ENCODE measurements around the gene C16orf86. TPM values are rescaled to one million over a fixed set of nuclear protein-coding genes. Genes with fewer than 3 reads are reported as not detected.

C16orf86 gene
- total and polyA plus RNA-seq, 2 donors (not counting 1 experiment from before 2014, with no cell fraction given) = 0.73 to 9.2 TPM

GRCh38 chr16:67672306-67672705 is 5.7 kb downstream of the C16orf86 start:
- no peak overlapping the region for H3K4me3 ChIP-seq (replicated peaks in 1 of 4; ENCODE audit: control extremely low read depth in 1 of 4, insufficient read depth in 1 of 4, low read depth in 3 of 4, low read length in 4 of 4)
- no peak overlapping the region for H3K4me2 ChIP-seq (ENCODE audit: extremely low read depth, insufficient read depth, low read length)
- DNase-seq (ENCODE audit: low read depth in 2 of 2) = no peak
- no peak overlapping the region for H3K27ac ChIP-seq (ENCODE audit: insufficient read depth, low read length)
- H3K36me3 ChIP-seq (ENCODE audit: control insufficient read depth, insufficient read depth, low read length) = peaks cover 2% of the 10 kb centered on the region
- H3K9me3 ChIP-seq (ENCODE audit: control insufficient read depth, insufficient read depth, low read depth, low read length) = no peaks in the 10 kb centered on the region
- no peaks in the 10 kb centered on the region for H3K79me2 ChIP-seq (ENCODE audit: control insufficient read depth, insufficient read depth, low read length)
- TF ChIP-seq EZH2 (IDR thresholded peaks at IDR 0.05; ENCODE audit: low read length, missing control alignments) = no peak
- TF ChIP-seq, protein P1, sequence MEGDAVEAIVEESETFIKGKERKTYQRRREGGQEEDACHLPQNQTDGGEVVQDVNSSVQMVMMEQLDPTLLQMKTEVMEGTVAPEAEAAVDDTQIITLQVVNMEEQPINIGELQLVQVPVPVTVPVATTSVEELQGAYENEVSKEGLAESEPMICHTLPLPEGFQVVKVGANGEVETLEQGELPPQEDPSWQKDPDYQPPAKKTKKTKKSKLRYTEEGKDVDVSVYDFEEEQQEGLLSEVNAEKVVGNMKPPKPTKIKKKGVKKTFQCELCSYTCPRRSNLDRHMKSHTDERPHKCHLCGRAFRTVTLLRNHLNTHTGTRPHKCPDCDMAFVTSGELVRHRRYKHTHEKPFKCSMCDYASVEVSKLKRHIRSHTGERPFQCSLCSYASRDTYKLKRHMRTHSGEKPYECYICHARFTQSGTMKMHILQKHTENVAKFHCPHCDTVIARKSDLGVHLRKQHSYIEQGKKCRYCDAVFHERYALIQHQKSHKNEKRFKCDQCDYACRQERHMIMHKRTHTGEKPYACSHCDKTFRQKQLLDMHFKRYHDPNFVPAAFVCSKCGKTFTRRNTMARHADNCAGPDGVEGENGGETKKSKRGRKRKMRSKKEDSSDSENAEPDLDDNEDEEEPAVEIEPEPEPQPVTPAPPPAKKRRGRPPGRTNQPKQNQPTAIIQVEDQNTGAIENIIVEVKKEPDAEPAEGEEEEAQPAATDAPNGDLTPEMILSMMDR (conservative IDR thresholded peaks at IDR 0.05 in 1 of 2, IDR thresholded peaks at IDR 0.05 in 1 of 2; ENCODE audit: low read depth in 1 of 2, low read length in 2 of 2) = no peak
- H3K4me1 ChIP-seq (ENCODE audit: control insufficient read depth, extremely low read depth, insufficient read depth, low read length) = peaks cover 9% of the 10 kb centered on the region
- no peaks in the 10 kb centered on the region for H3K27me3 ChIP-seq (ENCODE audit: control insufficient read depth, insufficient read depth, low read length)
- no peak overlapping the region for H3K9ac ChIP-seq (ENCODE audit: insufficient read depth, low read length)
- no peaks in the 10 kb centered on the region for H4K20me1 ChIP-seq (ENCODE audit: control insufficient read depth, extremely low read depth, insufficient read depth, low read length)
- no peak overlapping the region for H2AFZ ChIP-seq (ENCODE audit: low read length)

DNA sequence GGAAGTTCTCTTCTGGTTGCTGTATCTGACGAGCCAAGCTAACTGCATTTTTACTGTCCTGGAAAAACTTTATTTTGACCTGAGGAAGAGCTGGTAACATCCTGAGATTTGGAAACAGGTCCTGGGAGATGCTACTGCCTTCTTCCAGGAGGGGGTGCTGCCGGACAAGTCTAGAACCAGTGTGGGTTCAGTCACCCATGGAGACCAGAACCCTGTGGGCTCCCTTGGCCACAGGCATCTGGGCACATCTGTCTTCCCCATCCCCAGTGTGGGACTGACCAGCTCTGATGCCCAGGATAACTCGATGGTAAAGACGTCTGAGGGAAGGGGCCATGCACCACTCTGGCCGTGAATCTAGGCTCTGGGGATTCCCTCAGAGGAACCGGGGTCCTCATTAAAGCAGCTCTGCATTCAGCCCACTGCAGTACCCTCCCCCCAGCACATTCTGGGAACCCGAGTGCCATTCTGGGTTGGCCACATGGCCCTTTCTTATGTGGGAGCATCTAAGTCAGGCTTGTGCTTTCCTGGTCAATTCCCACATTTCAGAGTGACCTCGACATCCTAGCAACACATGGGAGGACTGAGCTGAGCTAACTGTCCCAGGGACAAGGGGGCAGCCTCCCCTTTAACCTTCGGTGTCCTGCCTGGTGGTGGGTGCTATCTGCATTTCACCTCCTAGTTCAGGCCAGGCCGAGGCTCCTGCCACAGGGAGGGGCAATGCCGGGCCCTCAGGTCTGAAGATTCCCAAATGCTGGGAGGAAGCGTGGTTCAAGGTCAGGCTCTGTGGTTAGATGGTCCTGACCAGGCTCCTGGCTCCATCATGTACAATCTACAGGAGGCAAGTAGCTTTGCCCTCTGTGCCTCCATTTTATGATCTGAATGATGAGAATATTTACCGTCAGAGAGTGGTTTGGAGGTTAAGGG is 6.4 kb downstream of the C16orf86 start:
- Histone ChIP-seq H3K9ac (ENCODE audit: insufficient read depth, low read length) (no peak overlapping the region), H3K9me3 (ENCODE audit: control insufficient read depth, insufficient read depth, low read depth, low read length) (no peaks in the 10 kb centered on the region), H2AFZ (ENCODE audit: low read length) (no peak overlapping the region), H3K4me2 (ENCODE audit: extremely low read depth, insufficient read depth, low read length) (no peak overlapping the region), H4K20me1 (ENCODE audit: control insufficient read depth, extremely low read depth, insufficient read depth, low read length) (no peaks in the 10 kb centered on the region), H3K4me1 (ENCODE audit: control insufficient read depth, extremely low read depth, insufficient read depth, low read length) (peaks cover 4% of the 10 kb centered on the region), H3K4me3 (replicated peaks in 1 of 4; ENCODE audit: control extremely low read depth in 1 of 4, insufficient read depth in 1 of 4, low read depth in 3 of 4, low read length in 4 of 4) (no peak overlapping the region), H3K36me3 (ENCODE audit: control insufficient read depth, insufficient read depth, low read length) (peaks cover 2% of the 10 kb centered on the region), H3K27me3 (ENCODE audit: control insufficient read depth, insufficient read depth, low read length) (no peaks in the 10 kb centered on the region), H3K79me2 (ENCODE audit: control insufficient read depth, insufficient read depth, low read length) (no peaks in the 10 kb centered on the region), H3K27ac (ENCODE audit: insufficient read depth, low read length) (no peak overlapping the region)
- no peak for TF ChIP-seq EZH2 (IDR thresholded peaks at IDR 0.05; ENCODE audit: low read length, missing control alignments)
- TF ChIP-seq, protein P1 (conservative IDR thresholded peaks at IDR 0.05 in 1 of 2, IDR thresholded peaks at IDR 0.05 in 1 of 2; ENCODE audit: low read depth in 1 of 2, low read length in 2 of 2) = peak; percentile 73 to 87
- DNase-seq (ENCODE audit: low read depth in 2 of 2) = peak; percentile 65 to 77

DNA sequence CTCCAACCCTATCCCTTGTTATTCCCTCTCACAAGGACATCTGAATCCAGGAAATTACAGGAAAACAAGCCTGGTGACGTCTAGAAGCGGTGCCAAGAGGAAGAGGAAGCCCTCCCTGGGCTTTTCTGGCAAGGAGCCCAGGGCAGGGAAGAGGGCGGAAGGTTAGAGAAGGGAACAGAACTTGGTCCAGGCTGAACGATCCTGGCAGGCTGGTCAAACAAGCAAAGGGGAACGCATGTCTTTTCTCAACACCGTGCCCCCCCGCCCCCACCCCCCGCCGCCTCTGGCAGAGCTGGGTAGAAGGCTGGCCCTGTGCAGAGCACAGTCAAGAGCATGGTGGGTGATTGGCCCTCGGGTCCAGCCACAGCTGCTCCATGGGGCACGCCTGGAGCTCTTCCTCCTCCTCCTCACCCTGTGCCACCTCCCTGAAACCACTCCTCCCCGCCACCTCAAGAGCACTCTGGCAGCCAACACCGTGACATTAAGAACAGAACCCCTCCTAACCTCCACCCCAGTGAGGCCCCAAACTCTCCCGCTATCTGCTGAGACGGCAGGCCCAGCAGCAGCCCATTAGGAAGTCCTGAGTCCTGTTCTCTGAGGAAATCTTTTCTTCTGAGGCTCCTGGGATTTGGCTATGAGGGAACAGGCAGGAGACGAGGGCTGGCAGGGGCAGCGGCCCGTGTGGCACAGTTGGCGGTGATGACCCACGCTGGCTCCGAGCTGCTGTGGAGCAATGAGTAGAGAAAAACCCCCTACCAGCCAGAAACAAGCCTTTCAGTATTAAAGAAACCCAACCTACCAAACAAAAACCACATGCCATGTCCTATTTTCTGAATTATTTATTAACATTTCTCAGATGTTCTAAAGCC is 7.3 kb downstream of the C16orf86 start:
- Histone ChIP-seq H3K27me3 (ENCODE audit: control insufficient read depth, insufficient read depth, low read length) (no peaks in the 10 kb centered on the region), H3K36me3 (ENCODE audit: control insufficient read depth, insufficient read depth, low read length) (peaks cover 2% of the 10 kb centered on the region), H3K4me3 (replicated peaks in 1 of 4; ENCODE audit: control extremely low read depth in 1 of 4, insufficient read depth in 1 of 4, low read depth in 3 of 4, low read length in 4 of 4) (no peak overlapping the region), H4K20me1 (ENCODE audit: control insufficient read depth, extremely low read depth, insufficient read depth, low read length) (no peaks in the 10 kb centered on the region), H3K9ac (ENCODE audit: insufficient read depth, low read length) (no peak overlapping the region), H2AFZ (ENCODE audit: low read length) (no peak overlapping the region), H3K79me2 (ENCODE audit: control insufficient read depth, insufficient read depth, low read length) (no peaks in the 10 kb centered on the region), H3K4me2 (ENCODE audit: extremely low read depth, insufficient read depth, low read length) (no peak overlapping the region), H3K27ac (ENCODE audit: insufficient read depth, low read length) (no peak overlapping the region), H3K4me1 (ENCODE audit: control insufficient read depth, extremely low read depth, insufficient read depth, low read length) (peaks cover 4% of the 10 kb centered on the region), H3K9me3 (ENCODE audit: control insufficient read depth, insufficient read depth, low read depth, low read length) (no peaks in the 10 kb centered on the region)
- DNase-seq (ENCODE audit: low read depth in 2 of 2) = peak in 1 of 2 donors; percentile 30
- TF ChIP-seq, protein P1 (conservative IDR thresholded peaks at IDR 0.05 in 1 of 2, IDR thresholded peaks at IDR 0.05 in 1 of 2; ENCODE audit: low read depth in 1 of 2, low read length in 2 of 2) = no peak
- TF ChIP-seq EZH2 (IDR thresholded peaks at IDR 0.05; ENCODE audit: low read length, missing control alignments) = no peak

All from fibroblast of lung (primary cell).